HCT116 (cell line): Measurements from ENCODE around the gene MYOF. TPM values are rescaled to one million over a fixed set of nuclear protein-coding genes. Genes with fewer than 3 reads are reported as not detected.

ENCODE experiments used
- ATAC-seq: fragments of 200-7000 bp; cut with Tn5 transposase; 2 replicates; pipeline ENCODE4 v1.9.1; 2020; ENCODE audit warnings: mild to moderate bottlenecking, moderate library complexity
- BruUV-seq: library from RNA; stranded (reverse); fragments of 400-500 nt; replicated peaks from 2 replicates; lab custom pipeline; 2021; lab: Mats Ljungman, UMichigan
- CTCF ChIA-PET: fragments of 300-600 bp; sonication (Branson Sonifier 250); formaldehyde crosslinking; loops from one replicate; lab custom pipeline; 2021; ENCODE audit warnings: antibody characterized with exemption; lab: Charles Lee
- POLR2A ChIA-PET: fragments of 300-600, 350-600 bp; sonication (Branson Sonifier 250); formaldehyde crosslinking; loops from one replicate; lab custom pipeline; 2021; ENCODE audit warnings: antibody characterized with exemption; lab: Charles Lee
- RAD21 ChIA-PET, 2 experiments: fragments of 300-600 bp; sonication (Branson Sonifier 250); formaldehyde crosslinking; loops; one replicate each; lab custom pipeline; 2023; ENCODE audit warnings: low total read pairs in 2 of 2; ENCODE audit not compliant: uncharacterized antibody in 2 of 2, unreplicated experiment in 2 of 2, low non-redundant PET in 1 of 2; lab: Charles Lee
- DNase-seq: peaks from one replicate; pipeline ENCODE4 v3.0.0-alpha.2; 2010; ENCODE audit warnings: low read depth, low spot score
- H2AFZ ChIP-seq: fragments of 200-600 bp; shearing (Covaris generic), sonication (generic); 2 replicates; pipeline ENCODE4 v1.6.1; 2017; ENCODE audit warnings: low read depth, mixed run types, mixed read lengths, antibody characterized with exemption, low read length; ENCODE audit not compliant: poor library complexity, severe bottlenecking
- H3K27ac ChIP-seq: 2 replicates; pipeline ENCODE4 v1.5.1; 2012; ENCODE audit warnings: low read depth, low read length
- H3K27me3 ChIP-seq: fragments of 200-600 bp; sonication (generic); 2 replicates; pipeline ENCODE4 v1.6.1; 2016; ENCODE audit warnings: mixed run types, low read length, mixed read lengths; ENCODE audit not compliant: insufficient read depth
- H3K36me3 ChIP-seq, 2 experiments: fragments of 200-500 bp in 1 of 2; fragments of 200-600 bp in 1 of 2; sonication (Bioruptor generic) in 1 of 2; sonication (generic) in 1 of 2; 2 replicates each; pipeline versions ENCODE4 v1.5.1 to v1.6.1; 2014 to 2016; ENCODE audit warnings: low read length in 2 of 2, inconsistent platforms in 1 of 2, mixed read lengths in 1 of 2, mixed run types in 1 of 2; ENCODE audit not compliant: insufficient read depth in 2 of 2, control insufficient read depth in 1 of 2
- H3K4me1 ChIP-seq, 2 experiments: fragments of 200-600 bp in 1 of 2; sonication (generic) in 1 of 2; 2 replicates each; pipeline versions ENCODE4 v1.5.1 to v1.6.1; 2012 to 2017; ENCODE audit warnings: low read length in 2 of 2, inconsistent platforms in 1 of 2, mild to moderate bottlenecking in 1 of 2, mixed read lengths in 1 of 2, mixed run types in 1 of 2, moderate library complexity in 1 of 2; ENCODE audit not compliant: insufficient read depth in 2 of 2, control insufficient read depth in 1 of 2
- H3K4me2 ChIP-seq: fragments of 200-600 bp; sonication (generic); 2 replicates; pipeline ENCODE4 v1.6.1; 2017; ENCODE audit warnings: mixed run types, low read length, mixed read lengths
- H3K4me3 ChIP-seq, 2 experiments: fragments of 200-600 bp in 1 of 2; sonication (generic) in 1 of 2; replicated peaks in 1 of 2; 2 replicates each; pipeline ENCODE4 v1.5.1; 2011 to 2016; ENCODE audit warnings: low read length in 2 of 2, control low read depth in 1 of 2, low read depth in 1 of 2, mild to moderate bottlenecking in 1 of 2, mixed read lengths in 1 of 2, mixed run types in 1 of 2
- H3K79me2 ChIP-seq: fragments of 200-600 bp; sonication (generic); 2 replicates; pipeline ENCODE4 v1.6.1; 2017; ENCODE audit warnings: mild to moderate bottlenecking, mixed run types, low read length, moderate library complexity, mixed read lengths; ENCODE audit not compliant: insufficient read depth
- H3K9ac ChIP-seq: fragments of 200-600 bp; sonication (generic); 2 replicates; pipeline ENCODE4 v1.6.1; 2016; ENCODE audit warnings: low read length, mixed read lengths
- H3K9me2 ChIP-seq: fragments of 200-600 bp; sonication (generic), shearing (Covaris generic); 2 replicates; pipeline ENCODE4 v1.6.1; 2017; ENCODE audit warnings: mixed run types, mild to moderate bottlenecking, moderate library complexity; ENCODE audit not compliant: insufficient read depth
- H3K9me3 ChIP-seq, 2 experiments: fragments of 200-500 bp in 1 of 2; fragments of 200-600 bp in 1 of 2; sonication (Bioruptor generic) in 1 of 2; sonication (generic) in 1 of 2; 2 replicates each; pipeline ENCODE4 v1.6.1; 2014 to 2017; ENCODE audit warnings: low read length in 2 of 2, mixed read lengths in 2 of 2, inconsistent platforms in 1 of 2, low read depth in 1 of 2, mild to moderate bottlenecking in 1 of 2, mixed run types in 1 of 2, moderate library complexity in 1 of 2; ENCODE audit not compliant: control insufficient read depth in 1 of 2, insufficient read depth in 1 of 2
- H4K20me1 ChIP-seq: fragments of 200-600 bp; sonication (generic), shearing (Covaris generic); 2 replicates; pipeline ENCODE4 v1.6.1; 2017; ENCODE audit warnings: mixed run types, mild to moderate bottlenecking, moderate library complexity; ENCODE audit not compliant: insufficient read depth
- CEBPB ChIP-seq: IDR thresholded peaks from 2 replicates; pipeline ENCODE4 v1.6.1; 2012; ENCODE audit warnings: low read depth
- EGR1 ChIP-seq: IDR thresholded peaks from 2 replicates; pipeline ENCODE4 v1.6.1; 2012; ENCODE audit warnings: low read depth
- ELF1 ChIP-seq: IDR thresholded peaks from 2 replicates; pipeline ENCODE4 v1.6.1; 2012; ENCODE audit warnings: low read depth, borderline replicate concordance
- EZH2phosphoT487 ChIP-seq: fragments of 200-600 bp; IDR thresholded peaks from 2 replicates; pipeline ENCODE4 v1.6.1; 2018; ENCODE audit warnings: antibody characterized with exemption, borderline replicate concordance
- JUND ChIP-seq: IDR thresholded peaks from 2 replicates; pipeline ENCODE4 v1.6.1; 2012
- POLR2A ChIP-seq: IDR thresholded peaks from 2 replicates; pipeline ENCODE4 v1.7.0; 2011; ENCODE audit warnings: borderline replicate concordance; ENCODE audit not compliant: insufficient read depth, insufficient read length; ENCODE audit errors: extremely low read depth
- POLR2AphosphoS5 ChIP-seq: IDR thresholded peaks from 2 replicates; pipeline ENCODE4 v1.6.1; 2011; ENCODE audit warnings: mild to moderate bottlenecking, low read depth, low read length, moderate library complexity
- SP1 ChIP-seq: IDR thresholded peaks from 2 replicates; pipeline ENCODE4 v1.6.1; 2012; ENCODE audit warnings: low read depth
- SRF ChIP-seq: IDR thresholded peaks from 2 replicates; pipeline ENCODE4 v1.6.1; 2012; ENCODE audit warnings: low read depth
- YY1 ChIP-seq: IDR thresholded peaks from 2 replicates; pipeline ENCODE4 v1.6.1; 2011; ENCODE audit warnings: low read length, low read depth, moderate library complexity, mild to moderate bottlenecking; ENCODE audit not compliant: insufficient replicate concordance; ENCODE audit errors: extremely low read depth
- intact Hi-C: fragments of 100-400 bp; cut with micrococcal nuclease; formaldehyde crosslinking; loops from 2 replicates; pipeline ENCODE4 v1.10.0; 2022
- total RNA-seq: library from RNA; stranded (reverse); gene quantifications from one replicate; pipeline ENCODE4 v1.2.1, GENCODE V29; 2021; ENCODE audit not compliant: unreplicated experiment
- TF ChIP-seq, protein P1 (sequence below), 3 experiments: fragments of 200-600 bp in 1 of 3; sonication (generic) in 1 of 3; IDR thresholded peaks in 2 of 3; conservative IDR thresholded peaks in 1 of 3; 2 replicates each; pipeline ENCODE4 v1.5.1; 2012 to 2017; ENCODE audit warnings: low read depth in 2 of 3, low read length in 2 of 3, antibody characterized with exemption in 1 of 3, borderline replicate concordance in 1 of 3, control low read depth in 1 of 3, mild to moderate bottlenecking in 1 of 3, mixed read lengths in 1 of 3, mixed run types in 1 of 3, moderate library complexity in 1 of 3; ENCODE audit not compliant: insufficient read depth in 1 of 3
- TF ChIP-seq, protein P2 (sequence below): IDR thresholded peaks from 2 replicates; pipeline ENCODE4 v1.6.1; 2012

Gene MYOF
- total RNA-seq, 1 experiment from 2014 or later = 250 TPM

DNA sequence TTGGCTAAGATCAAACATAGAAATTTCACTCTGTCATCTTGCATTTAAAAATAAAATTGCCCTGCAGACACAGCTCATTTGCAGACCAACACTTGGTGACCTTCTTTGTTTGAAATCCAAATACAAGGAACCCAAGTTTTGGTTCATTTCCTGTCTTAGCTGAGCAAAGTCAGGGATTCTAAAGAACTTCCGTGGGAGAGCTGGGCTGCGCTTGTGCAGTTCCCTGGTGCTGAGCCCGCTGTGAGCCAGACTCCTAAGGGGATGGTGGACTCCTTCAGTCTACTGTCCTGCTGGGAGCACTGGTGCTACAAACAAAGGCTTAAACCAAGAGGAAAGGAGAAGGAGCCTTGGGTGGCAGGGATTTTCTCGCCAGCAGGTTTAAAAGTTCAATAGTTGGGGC, 60.0 kb downstream of the MYOF start:
- H3K79me2 ChIP-seq = peaks cover 96% of the 10 kb centered on the region
- H3K4me2 ChIP-seq = peak overlapping the region; percentile 33
- ChIA-PET POLR2A (interaction anchor here (1.6 kb wide), 1 partner anchor 15 kb away, joined by 3 read pairs; no protein-coding TSS in a partner anchor), RAD21 (no interaction called here), CTCF (no interaction called here)
- BruUV-seq = no TSS peak
- no peaks in the 10 kb centered on the region for H3K9me3 ChIP-seq
- no peaks in the 10 kb centered on the region for H4K20me1 ChIP-seq
- peak overlapping the region; percentile 78 for H3K27ac ChIP-seq
- ATAC-seq = no peak
- H3K9ac ChIP-seq = peak overlapping the region; percentile 36
- H3K9me2 ChIP-seq = no peaks in the 10 kb centered on the region
- H3K36me3 ChIP-seq = peaks cover 0 to 28% of the 10 kb centered on the region in 2 experiments; a peak in 2 of 4 replicates
- H3K27me3 ChIP-seq = no peaks in the 10 kb centered on the region
- peaks cover 91 to 100% of the 10 kb centered on the region in 2 experiments for H3K4me1 ChIP-seq
- intact Hi-C loops = no loop called here
- TF ChIP-seq, protein P1, sequence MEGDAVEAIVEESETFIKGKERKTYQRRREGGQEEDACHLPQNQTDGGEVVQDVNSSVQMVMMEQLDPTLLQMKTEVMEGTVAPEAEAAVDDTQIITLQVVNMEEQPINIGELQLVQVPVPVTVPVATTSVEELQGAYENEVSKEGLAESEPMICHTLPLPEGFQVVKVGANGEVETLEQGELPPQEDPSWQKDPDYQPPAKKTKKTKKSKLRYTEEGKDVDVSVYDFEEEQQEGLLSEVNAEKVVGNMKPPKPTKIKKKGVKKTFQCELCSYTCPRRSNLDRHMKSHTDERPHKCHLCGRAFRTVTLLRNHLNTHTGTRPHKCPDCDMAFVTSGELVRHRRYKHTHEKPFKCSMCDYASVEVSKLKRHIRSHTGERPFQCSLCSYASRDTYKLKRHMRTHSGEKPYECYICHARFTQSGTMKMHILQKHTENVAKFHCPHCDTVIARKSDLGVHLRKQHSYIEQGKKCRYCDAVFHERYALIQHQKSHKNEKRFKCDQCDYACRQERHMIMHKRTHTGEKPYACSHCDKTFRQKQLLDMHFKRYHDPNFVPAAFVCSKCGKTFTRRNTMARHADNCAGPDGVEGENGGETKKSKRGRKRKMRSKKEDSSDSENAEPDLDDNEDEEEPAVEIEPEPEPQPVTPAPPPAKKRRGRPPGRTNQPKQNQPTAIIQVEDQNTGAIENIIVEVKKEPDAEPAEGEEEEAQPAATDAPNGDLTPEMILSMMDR (IDR thresholded peaks at IDR 0.05 in 2 of 3, conservative IDR thresholded peaks at IDR 0.05 in 1 of 3; ENCODE audit: borderline replicate concordance in 1 of 3, insufficient read depth in 1 of 3, low read depth in 2 of 3, low read length in 2 of 3) = no peak
- no peak for TF ChIP-seq SP1
- no peak for TF ChIP-seq EZH2phosphoT487
- no peak overlapping the region for H2AFZ ChIP-seq
- DNase-seq = no peak
- no peak overlapping the region for H3K4me3 ChIP-seq

DNA sequence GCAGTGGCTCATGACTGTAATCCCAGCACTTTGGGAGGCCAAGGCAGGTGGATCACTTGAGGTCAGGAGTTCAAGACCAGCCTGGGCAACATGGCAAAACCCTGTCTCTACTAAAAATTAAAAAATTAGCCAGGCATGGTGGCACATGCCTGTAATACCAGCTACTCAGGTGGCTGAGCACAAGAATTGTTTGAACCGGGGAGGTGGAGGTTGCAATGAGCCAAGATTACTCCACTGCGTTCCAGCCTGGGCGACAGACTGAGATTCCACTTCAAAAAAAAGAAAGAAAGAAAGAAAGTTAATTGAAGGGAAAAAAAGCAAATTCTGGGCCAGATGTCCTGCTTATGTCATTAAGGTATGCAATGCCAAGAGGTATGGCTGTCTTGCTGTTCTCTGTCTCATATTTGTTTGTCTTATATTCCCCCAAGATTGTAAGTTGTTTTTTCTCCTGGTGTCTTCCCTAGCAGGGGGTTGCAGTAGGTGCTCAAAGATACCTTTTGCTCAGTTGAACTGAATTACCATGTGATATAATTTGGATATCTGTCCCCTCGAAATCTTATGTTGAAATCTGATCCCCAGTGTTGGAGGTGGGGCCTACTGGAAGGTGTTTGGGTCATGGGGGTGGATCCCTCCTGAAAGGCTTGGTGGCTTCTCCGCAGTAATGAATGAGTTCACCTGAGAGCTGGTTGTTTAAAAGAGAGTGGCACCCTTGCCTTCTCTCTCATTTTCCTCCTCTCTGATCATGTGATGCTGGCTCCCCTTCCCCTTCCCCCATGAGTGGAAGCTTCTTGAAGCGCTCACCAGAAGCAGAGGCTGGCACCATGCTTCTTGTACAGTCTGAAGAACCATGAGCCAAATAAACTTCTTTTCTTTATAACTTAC, 60.9 kb downstream of the MYOF start:
- no peak for ATAC-seq
- POLR2A ChIA-PET = interaction anchor here (1.4 to 1.6 kb wide), 3 partner anchors 16 to 38 kb away, joined by 3 to 5 read pairs (median 3); no protein-coding TSS in a partner anchor

More for the DNA sequence above, 60.9 kb downstream of the MYOF start:
- BruUV-seq = no TSS peak
- peak overlapping the region; percentile 33 for H3K4me2 ChIP-seq
- ChIA-PET CTCF (interaction anchor here (2.3 kb wide), 1 partner anchor 62 kb away, joined by 7 read pairs; the partner anchor contains the start of gene MYOF), RAD21 (no interaction called here)
- H3K79me2 ChIP-seq = peaks cover 93% of the 10 kb centered on the region
- peaks cover 0 to 33% of the 10 kb centered on the region in 2 experiments; a peak in 2 of 4 replicates for H3K36me3 ChIP-seq
- H3K27me3 ChIP-seq = no peaks in the 10 kb centered on the region
- H3K4me1 ChIP-seq = peaks cover 86 to 95% of the 10 kb centered on the region in 2 experiments
- peak overlapping the region; percentile 36 for H3K9ac ChIP-seq
- no peak for DNase-seq
- no peaks in the 10 kb centered on the region for H4K20me1 ChIP-seq
- no peak overlapping the region for H2AFZ ChIP-seq
- no peak overlapping the region for H3K4me3 ChIP-seq
- no peaks in the 10 kb centered on the region for H3K9me3 ChIP-seq
- peak overlapping the region; percentile 78 for H3K27ac ChIP-seq
- intact Hi-C loops = no loop called here
- H3K9me2 ChIP-seq = no peaks in the 10 kb centered on the region
- no peak for TF ChIP-seq YY1
- TF ChIP-seq EGR1 = no peak
- no peak for TF ChIP-seq CEBPB
- no peak for TF ChIP-seq JUND
- no peak for TF ChIP-seq SRF
- no peak for TF ChIP-seq POLR2AphosphoS5
- TF ChIP-seq, protein P2, sequence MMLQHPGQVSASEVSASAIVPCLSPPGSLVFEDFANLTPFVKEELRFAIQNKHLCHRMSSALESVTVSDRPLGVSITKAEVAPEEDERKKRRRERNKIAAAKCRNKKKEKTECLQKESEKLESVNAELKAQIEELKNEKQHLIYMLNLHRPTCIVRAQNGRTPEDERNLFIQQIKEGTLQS = no peak
- TF ChIP-seq EZH2phosphoT487 = no peak
- no peak for TF ChIP-seq POLR2A
- TF ChIP-seq ELF1 = no peak
